GM21367 (cell line): Measurements from ENCODE around the gene RELL1.

Experiments
- ATAC-seq: cut with Tn5 transposase; IDR thresholded peaks from one replicate; pipeline ENCODE4 v1.9.1; 2021; ENCODE audit not compliant: unreplicated experiment

Gene RELL1

DNA sequence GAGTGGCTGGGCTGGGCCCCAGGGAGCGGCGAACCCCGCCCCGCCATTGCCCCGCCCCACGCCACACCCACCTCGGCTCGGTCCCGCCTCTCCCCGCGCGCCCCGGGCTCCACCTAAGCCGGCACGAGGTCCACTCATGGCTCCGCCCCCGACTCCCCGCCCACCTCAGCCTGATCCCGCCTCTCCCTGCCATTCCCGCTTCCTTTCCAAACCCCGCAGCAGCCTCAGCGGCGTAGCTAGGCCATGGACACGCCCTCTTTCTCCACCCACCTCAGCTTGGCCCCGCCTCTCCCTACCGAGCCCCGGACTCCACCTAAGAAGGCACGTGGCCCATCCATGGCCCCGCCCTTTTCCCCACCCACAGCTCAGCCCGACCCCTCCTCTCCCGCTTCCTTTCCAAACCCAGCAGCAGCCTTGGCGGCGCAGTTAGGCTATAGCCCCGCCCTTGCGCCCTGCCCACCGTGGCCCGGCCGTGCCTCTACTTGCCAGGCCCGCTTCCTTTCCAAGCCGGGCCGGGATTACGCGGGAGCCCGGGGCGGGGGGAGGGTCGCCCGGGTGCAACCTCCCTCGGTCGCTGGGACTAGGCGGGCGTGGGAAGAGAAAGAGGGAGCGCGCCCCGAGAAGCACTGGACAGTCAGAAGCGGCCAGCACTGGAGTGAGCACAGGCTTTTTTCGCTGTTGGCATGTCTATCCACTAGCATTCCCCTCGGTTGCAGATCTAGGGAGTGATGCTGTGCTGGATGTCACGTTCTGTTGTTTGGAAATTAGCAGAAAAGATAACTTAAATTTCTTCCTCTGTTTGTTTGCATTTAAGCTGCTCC is at the start of gene RELL1:
Gene RELL1, minus strand, starts transcription at position 4 of the 821 bp plus-strand sequence. CDS start 89 bp downstream, outside the sequence.
- ATAC-seq, result peak; percentile 77

GRCh38 chr4:37735578-37735977 is 49.4 kb upstream of the RELL1 start:
- no peak for ATAC-seq

DNA sequence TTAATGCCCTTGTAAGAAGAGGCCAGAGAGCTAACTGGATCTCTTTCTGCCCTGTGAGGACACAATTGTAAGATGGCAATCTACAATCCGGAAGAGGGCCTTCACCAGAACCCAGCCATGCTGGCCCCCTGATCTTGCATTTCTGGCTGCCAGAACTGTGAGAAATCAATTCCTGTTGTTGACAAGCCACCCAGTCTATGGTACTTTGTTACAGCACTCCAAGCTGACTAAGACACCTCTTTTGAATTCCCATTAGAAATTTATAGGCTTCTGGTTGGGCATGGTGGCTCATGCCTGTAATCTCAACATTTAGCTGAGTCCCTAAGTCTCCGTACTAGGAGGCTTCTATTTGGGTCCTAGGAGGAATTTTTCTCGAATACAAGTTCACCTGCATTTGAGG is 48.8 kb upstream of the RELL1 start:
- no peak for ATAC-seq

DNA sequence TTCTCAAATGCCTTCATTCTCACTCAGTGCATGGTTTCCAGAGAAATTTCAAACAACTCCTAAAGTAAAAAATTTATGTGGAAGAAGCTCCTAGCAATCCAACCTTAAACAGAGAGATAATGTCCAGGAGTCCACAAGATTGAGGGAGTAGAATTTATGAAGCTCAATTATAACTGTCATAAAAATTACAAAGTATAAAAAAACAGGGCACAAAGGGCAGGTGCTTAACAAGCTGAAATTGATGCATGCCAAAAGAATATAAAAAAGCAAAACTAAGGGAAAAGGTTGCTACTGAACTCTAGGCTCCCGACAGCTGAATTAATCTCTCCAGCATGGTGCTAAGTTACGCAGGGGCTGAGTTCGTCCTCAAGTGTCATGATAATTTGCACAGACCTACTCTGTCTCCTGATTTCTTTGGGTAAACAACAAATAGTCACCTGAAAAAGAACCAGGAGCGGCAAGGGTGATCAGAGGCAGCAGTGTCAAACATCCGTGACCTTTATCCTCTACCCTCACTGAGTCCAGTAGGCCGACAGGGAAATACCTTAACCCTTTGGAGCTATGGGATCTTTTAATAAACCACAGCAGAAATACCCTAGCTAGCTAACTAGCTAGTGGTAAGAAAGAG is 47.2 kb upstream of the RELL1 start:
- no peak for ATAC-seq

DNA sequence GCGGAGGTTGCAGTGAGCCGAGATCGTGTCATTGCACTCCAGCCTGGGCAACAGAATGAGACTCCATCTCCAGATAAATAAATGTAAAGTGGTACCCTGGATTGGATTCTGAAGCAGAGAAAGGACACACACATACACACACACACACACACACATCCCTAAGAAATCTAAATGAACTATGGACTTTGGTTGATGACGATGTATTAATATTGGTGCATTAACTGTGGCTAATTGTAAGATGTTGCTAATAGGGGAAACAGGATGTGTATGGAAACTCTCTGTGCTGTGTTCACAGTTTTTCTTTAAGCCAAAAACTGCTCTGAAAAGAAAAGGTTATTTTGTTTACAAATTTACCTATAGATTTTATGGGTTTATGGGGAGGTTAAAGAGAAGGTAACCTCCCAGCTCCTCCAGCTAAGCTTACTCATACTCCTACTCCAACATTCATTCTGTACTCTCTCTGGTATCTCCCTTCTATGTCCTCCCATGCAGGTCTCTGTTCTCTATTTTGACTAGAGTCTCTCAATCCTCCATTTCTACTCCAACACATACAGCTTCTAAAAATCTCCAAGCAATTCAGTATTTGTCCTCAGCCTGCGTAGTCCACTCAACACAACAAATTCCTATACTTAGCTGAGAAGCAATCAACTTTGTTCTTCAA is 46.5 kb upstream of the RELL1 start:
- no peak for ATAC-seq

GRCh38 chr4:37729649-37730004 is 43.5 kb upstream of the RELL1 start:
- ATAC-seq, result no peak

- no peak for ATAC-seq
These were observed 41.9 kb upstream of the RELL1 start for GRCh38 chr4:37728064-37728463.

- ATAC-seq, result no peak
These were observed 41.5 kb upstream of the RELL1 start for GRCh38 chr4:37727635-37728034.

GRCh38 chr4:37726666-37727065 is 40.5 kb upstream of the RELL1 start:
- ATAC-seq, result no peak

DNA sequence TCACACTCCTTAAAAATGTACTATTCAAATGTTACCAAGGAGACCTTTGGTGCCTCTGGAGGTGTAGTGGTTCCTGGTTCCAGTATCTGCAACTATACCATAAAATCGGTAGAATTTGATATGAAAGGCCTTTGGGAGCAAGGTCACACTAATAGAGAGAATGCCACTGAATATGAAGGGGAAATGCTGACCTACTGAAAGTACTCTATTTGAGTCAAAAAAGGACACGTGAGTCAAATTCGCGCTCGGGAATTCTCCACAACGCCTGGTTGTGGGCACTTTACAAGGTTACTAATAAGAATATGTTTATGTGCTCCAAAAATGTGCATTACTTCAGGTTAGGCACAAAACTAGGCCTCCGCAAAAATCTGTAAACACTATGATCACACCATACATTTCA is 39.5 kb upstream of the RELL1 start:
- ATAC-seq, result no peak

DNA sequence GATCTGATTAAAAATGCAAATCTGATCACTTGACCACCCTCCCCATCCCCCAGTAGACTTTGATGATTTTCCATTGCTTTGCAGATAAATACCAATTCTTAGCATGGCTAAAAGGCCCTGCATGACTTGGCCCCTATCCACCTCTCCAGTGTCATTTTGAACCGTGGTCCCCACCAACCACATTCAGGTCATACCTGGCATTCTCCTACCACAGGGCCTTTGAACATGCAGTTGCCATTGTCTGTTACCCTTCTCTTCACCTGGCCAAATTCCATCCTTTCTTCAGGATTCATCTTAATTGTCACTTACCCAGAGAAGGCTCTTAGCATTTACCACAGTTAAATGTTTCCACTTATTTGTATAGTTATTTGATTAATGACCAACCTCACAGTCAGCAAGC is 36.9 kb upstream of the RELL1 start:
- no peak for ATAC-seq

GRCh38 chr4:37721995-37722638 is 35.9 kb upstream of the RELL1 start:
- no peak for ATAC-seq

DNA sequence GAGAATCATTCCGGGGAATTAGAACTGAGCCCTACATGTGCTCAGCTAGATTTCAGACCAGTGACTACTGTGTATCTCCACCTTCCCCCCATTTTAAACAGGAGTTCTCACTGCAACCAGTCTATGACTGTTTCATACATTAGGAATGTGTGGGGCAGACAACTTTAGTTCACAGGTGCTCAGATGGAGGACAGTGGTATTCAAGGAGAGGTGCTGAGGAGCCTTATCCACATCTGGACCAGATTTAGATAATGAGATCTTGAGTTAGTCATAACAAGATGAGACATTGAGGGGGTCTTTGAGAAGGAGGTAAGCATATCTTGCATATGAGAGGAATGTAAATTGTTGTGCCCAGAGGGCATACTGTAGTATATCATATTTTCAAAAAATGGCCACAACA is 32.8 kb upstream of the RELL1 start:
- no peak for ATAC-seq

DNA sequence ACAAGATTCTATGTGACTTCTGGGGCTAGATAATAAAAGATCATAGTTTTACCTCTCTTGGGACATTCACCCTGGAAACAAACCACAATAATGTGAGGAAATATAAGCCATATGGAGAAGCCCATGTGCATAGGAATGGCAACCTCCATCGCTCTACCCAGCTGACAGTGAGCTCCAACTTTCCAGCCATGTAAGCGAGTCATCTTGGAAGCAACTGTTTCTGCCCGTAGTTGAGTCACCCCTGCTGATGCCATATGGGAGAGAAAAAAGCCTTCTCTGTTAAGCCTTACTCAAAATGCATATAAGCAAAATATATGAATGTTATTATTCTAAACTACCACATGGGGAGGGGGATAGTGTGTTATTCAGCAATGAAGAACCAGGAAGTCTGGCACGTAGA is 31.4 kb upstream of the RELL1 start:
- ATAC-seq, result no peak

- ATAC-seq, result peak; percentile 73
These were observed 29.8 kb upstream of the RELL1 start for GRCh38 chr4:37715889-37716402.

GRCh38 chr4:37710491-37710890 is 24.3 kb upstream of the RELL1 start:
- no peak for ATAC-seq

- ATAC-seq, result no peak
These were observed 19.9 kb upstream of the RELL1 start for GRCh38 chr4:37706032-37706431.

DNA sequence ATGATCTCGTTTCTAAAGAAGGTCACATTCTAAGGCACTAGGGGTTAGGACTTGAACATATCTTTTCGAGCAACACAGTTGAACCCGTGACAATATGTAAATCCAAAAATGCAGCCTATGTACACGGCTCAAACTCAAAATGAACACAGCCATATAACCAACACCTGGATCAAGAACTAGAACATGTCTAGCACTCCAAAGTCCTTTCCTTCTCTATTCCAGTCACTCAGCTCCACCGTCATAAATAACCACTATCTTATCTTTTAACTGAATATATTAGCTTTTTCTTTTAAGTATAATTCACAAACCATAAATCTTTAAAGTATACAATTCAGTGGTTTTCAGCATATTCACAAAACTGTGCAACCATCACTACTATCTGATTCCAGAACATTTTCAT is 19.4 kb upstream of the RELL1 start:
- ATAC-seq, result no peak

DNA sequence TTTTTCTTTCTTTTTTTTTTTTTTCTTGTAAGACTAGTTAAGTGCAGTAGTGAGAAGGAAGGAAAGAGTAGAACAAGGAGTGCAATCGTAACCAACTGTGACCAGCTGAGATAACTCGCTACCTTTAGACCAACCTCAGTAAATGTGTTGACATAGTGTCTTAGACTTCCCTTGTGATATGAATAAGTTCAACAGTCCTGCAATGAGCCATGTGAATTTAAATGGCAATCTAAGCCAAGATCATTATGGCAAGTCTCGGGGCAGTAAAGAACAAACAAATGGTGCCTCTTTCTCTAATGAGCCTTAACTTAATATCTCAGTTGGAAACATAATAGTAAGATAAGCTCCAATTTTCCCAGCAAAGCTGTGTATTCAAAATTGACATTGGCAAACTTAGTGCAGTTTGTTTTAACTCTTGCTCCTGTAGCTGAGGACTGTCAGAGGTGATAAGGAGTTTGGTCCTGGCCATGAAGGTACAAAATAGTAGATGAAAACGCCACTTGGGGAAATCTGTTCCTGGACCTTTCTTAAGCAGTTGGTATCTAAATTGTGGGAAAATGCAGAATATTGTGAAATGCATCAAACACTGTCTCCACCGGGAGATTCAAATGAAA is 13.8 kb upstream of the RELL1 start:
- no peak for ATAC-seq

DNA sequence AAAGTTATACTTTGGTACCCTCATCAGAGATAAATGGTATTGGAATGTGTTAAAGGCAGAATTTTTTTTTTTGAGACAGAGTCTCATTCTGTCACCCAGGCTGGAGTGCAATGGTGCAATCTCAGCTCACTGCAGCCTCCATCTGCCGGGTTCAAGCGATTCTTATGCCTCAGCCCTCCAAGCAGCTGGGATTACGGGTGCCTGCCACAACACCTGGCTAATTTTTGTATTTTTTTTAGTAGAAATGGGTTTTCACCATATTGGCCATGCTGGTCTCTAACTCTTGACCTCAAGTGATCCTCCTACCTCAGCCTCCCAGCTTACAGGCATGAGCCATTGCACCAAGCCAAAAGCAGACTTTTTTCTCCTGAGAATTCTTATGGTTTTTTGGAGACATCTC is 11.4 kb upstream of the RELL1 start:
- no peak for ATAC-seq
